Tibial artery (tissue), 4 donors: ENCODE results near the gene B3GLCT.
"Not testable (repeated sequence)": the region's sequence is repeated elsewhere in the genome, so short reads cannot be mapped to it uniquely, and the experiment has no call there.

Experiments used
- DNase-seq, 2 donors: peaks; one replicate each; pipeline ENCODE4 v3.0.0-alpha.2; 2019
- H3K27ac ChIP-seq, 2 donors: fragments of 200-600 bp; sonication (generic) in 1 of 2; 1 replicate in 1 of 2; 2 replicates in 1 of 2; pipeline ENCODE4 v1.5.1; 2018 to 2019; ENCODE audit warnings: mild to moderate bottlenecking in 1 of 2
- H3K27me3 ChIP-seq, 2 donors: fragments of 200-600 bp; sonication (generic) in 1 of 2; one replicate each; pipeline versions ENCODE4 v1.5.1 to v1.6.0; 2016 to 2019
- H3K36me3 ChIP-seq, 3 donors: fragments of 200-600 bp; sonication (generic) in 2 of 3; one replicate each; pipeline ENCODE4 v1.5.1; 2016 to 2019; ENCODE audit warnings: mild to moderate bottlenecking in 2 of 3
- H3K4me1 ChIP-seq, 4 donors: fragments of 200-600 bp; sonication (generic) in 2 of 4; 1 replicate in 3 of 4; 2 replicates in 1 of 4; pipeline ENCODE4 v1.5.1; 2016 to 2019
- H3K4me3 ChIP-seq, 2 donors: fragments of 200-600 bp; sonication (generic) in 1 of 2; 1 replicate in 1 of 2; 2 replicates in 1 of 2; pipeline ENCODE4 v1.5.1; 2018 to 2019; ENCODE audit warnings: mild to moderate bottlenecking in 2 of 2
- H3K9me3 ChIP-seq, 3 donors: fragments of 200-600 bp; sonication (generic) in 1 of 3; one replicate each; pipeline ENCODE4 v1.5.1; 2016 to 2019
- intact Hi-C: fragments of 100-400 bp; cut with DNase I; formaldehyde crosslinking; loops from one replicate; pipeline ENCODE4 v1.15.0; 2023; ENCODE audit warnings: low total_unique reads
- TF ChIP-seq, protein P1 (sequence below), 2 experiments: fragments of 200-600 bp in 1 of 2; fragments of 450-650 bp in 1 of 2; IDR thresholded peaks; one replicate each; pipeline ENCODE4 v1.5.1; 2017 to 2019; ENCODE audit warnings: antibody characterized with exemption in 2 of 2, mild to moderate bottlenecking in 1 of 2, moderate library complexity in 1 of 2

The B3GLCT gene

DNA sequence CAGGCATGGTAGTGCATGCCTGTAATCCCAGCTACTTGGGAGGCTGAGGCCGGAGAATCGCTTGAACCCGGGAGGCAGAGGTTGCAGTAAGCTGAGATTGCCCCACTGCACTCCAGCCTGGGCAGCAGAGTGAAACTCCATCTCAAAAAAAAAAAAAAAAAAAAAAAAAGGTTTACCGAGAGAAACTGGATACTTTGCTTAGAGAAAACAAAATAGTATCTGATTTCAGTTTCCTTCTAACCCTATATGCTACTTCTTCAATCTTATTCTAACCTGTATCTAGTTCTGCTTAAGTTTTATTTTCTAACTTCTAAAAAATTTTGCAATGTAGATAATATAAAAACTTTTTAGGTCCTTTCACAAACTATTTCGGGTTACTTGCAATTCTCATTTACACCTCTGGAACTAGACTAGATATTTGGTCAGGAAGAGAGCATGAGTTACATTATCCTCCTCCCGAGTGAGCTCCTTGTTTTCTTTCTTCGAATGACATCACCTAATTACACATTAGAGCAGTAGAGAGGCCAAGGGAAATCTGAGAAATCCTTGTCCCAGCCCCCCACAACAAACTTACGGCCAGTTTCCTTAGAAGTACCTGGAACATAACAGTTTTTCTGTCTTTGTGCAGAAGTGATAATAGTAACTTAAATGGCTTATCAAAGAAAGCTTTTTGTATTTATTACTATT, 128.9 kb downstream of the B3GLCT start:
- DNase-seq, result no peak
- TF ChIP-seq, protein P1, sequence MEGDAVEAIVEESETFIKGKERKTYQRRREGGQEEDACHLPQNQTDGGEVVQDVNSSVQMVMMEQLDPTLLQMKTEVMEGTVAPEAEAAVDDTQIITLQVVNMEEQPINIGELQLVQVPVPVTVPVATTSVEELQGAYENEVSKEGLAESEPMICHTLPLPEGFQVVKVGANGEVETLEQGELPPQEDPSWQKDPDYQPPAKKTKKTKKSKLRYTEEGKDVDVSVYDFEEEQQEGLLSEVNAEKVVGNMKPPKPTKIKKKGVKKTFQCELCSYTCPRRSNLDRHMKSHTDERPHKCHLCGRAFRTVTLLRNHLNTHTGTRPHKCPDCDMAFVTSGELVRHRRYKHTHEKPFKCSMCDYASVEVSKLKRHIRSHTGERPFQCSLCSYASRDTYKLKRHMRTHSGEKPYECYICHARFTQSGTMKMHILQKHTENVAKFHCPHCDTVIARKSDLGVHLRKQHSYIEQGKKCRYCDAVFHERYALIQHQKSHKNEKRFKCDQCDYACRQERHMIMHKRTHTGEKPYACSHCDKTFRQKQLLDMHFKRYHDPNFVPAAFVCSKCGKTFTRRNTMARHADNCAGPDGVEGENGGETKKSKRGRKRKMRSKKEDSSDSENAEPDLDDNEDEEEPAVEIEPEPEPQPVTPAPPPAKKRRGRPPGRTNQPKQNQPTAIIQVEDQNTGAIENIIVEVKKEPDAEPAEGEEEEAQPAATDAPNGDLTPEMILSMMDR (IDR thresholded peaks at IDR 0.05), result no peak
- H3K27ac ChIP-seq, result no peak overlapping the region
- intact Hi-C loops, result no loop called here
- no peaks in the 10 kb centered on the region for H3K27me3 ChIP-seq
- H3K9me3 ChIP-seq, result no peaks in the 10 kb centered on the region
- no peaks in the 10 kb centered on the region for H3K4me1 ChIP-seq
- no peak overlapping the region for H3K4me3 ChIP-seq
- peaks cover 12 to 18% (median 15%) of the 10 kb centered on the region in 3 donors for H3K36me3 ChIP-seq

DNA sequence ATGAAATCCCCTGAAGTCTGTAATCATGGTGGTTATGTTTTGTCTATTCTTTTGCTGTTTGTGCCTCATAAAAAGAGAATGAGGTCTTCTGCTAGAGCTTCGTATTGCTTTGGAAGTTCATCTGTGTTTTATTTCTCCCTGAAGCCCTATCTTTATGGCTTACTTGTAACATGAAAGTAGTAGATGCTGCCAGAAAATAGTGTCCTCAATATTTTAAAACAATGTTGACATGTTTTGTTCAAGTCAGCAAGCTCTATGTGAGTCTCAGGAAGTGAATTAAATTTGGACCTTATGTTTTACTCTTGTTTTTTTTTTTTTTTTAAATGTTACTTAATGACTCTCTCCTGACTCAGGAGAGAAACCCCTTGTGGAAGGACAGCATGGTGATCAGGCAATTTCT, 130.5 kb downstream of the B3GLCT start:
- peaks cover 5 to 15% (median 12%) of the 10 kb centered on the region in 3 donors for H3K36me3 ChIP-seq
- no peaks in the 10 kb centered on the region for H3K4me1 ChIP-seq
- DNase-seq, result no peak
- H3K27ac ChIP-seq, result no peak overlapping the region
- TF ChIP-seq, protein P1 (IDR thresholded peaks at IDR 0.05), result no peak
- intact Hi-C loops, result no loop called here
- H3K9me3 ChIP-seq, result no peaks in the 10 kb centered on the region
- H3K4me3 ChIP-seq, result no peak overlapping the region
- H3K27me3 ChIP-seq, result no peaks in the 10 kb centered on the region

DNA sequence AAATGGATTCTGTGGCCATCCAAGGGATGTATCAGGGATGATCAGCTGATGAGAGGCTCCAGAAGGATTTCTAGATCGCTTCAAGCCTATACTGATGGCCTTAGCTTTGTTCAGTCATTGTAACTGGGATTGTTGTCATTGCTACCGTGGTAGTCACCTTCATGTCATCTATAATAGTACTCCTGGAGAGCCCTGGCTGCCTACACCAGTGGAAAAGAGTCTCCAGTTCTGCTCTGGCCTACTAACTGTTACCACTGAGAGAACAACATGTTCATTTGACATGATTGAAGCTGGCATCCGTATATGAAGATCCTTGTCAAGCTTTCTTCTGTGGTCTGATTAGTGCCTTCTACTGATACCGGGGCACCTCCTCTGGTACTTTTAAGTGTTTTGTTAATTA, 131.3 kb downstream of the B3GLCT start:
- H3K27ac ChIP-seq, result no peak overlapping the region
- H3K9me3 ChIP-seq, result peaks cover 0 to 2% (median 0%) of the 10 kb centered on the region in 3 donors
- H3K4me3 ChIP-seq, result no peak overlapping the region
- TF ChIP-seq, protein P1 (IDR thresholded peaks at IDR 0.05), result no peak
- no peaks in the 10 kb centered on the region for H3K27me3 ChIP-seq
- intact Hi-C loops, result no loop called here
- H3K36me3 ChIP-seq, result peaks cover 5 to 15% (median 12%) of the 10 kb centered on the region in 3 donors
- DNase-seq, result no peak
- H3K4me1 ChIP-seq, result no peaks in the 10 kb centered on the region

DNA sequence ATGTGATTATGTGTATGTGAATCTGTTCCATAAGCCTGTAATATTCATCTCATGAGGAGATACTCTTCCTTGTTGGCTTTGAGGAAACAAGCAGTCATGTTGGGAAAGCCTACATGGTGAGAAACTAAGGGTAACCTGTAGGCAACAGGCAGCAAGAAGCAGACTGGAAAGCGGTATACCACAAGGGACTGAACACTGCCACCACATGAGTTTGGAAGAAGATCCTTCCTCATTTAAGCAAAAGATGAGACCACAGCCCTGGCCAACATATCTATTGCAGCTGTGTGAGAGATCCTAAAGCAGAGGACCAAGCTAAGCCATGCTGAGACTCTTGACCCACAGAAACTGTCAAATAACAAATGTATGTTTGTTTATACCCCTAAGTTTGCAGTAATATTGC, 134.8 kb downstream of the B3GLCT start:
- TF ChIP-seq, protein P1 (IDR thresholded peaks at IDR 0.05), result no peak
- Histone ChIP-seq H3K9me3 (peaks cover 0 to 8% (median 7%) of the 10 kb centered on the region in 3 donors), H3K36me3 (peaks cover 2 to 9% (median 7%) of the 10 kb centered on the region in 3 donors), H3K4me1 (no peaks in the 10 kb centered on the region), H3K27ac (no peak overlapping the region), H3K4me3 (no peak overlapping the region), H3K27me3 (no peaks in the 10 kb centered on the region)
- no peak for DNase-seq
- intact Hi-C loops, result no loop called here

DNA sequence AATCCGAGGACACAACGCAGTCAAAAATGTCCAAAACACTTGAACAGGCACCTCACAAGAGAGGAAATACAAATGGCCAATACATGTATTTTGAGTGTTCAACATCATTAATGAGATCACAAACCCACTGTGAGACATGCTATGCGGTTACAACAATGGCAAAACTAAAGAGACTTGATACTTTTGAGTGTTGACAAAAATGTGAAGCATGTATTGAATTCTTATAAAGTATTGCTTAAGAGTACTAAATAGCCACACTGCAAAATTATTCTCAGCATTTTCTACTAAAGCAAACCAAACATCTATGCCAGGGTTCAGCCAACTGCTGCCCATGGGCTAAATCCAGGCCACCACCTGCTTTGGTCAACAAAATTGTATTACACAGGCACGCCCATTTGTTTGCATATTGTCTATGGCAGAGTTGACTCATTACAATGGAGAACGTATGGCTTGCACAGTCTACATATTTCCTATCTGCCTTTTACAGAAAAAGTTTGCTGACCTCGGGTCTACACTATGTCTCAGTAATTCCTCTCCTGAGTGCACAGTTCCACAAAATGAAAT, 135.3 kb downstream of the B3GLCT start:
- no peak for DNase-seq
- no peaks in the 10 kb centered on the region for H3K27me3 ChIP-seq
- TF ChIP-seq, protein P1 (IDR thresholded peaks at IDR 0.05), result no peak

DNA sequence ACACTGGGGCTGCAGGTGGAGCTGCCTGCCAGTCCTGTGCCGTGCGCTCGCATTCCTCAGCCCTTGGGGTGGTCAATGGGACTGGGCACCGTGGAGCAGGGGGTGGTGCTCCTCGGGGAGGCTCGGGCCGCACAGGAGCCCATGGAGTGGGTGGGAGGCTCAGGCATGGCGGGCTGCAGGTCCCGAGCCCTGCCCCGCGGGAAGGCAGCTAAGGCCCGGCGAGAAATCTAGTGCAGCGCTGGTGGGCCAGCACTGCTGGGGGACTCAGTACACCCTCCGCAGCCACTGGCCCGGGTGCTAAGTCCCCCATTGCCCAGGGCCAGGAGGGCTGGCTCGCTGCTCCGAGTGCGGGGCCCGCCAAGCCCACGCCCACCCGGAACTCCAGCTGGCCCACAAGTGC, 139.8 kb downstream of the B3GLCT start:
- intact Hi-C loops, H3K4me3 ChIP-seq, H3K27me3 ChIP-seq, H3K4me1 ChIP-seq, H3K36me3 ChIP-seq, H3K27ac ChIP-seq, DNase-seq: not testable (repeated sequence)
- peaks cover 0 to 19% (median 8%) of the 10 kb centered on the region in 3 donors for H3K9me3 ChIP-seq

More for the DNA sequence above, 135.3 kb downstream of the B3GLCT start:
- Histone ChIP-seq H3K4me3 (no peak overlapping the region), H3K36me3 (peaks cover 0 to 4% (median 3%) of the 10 kb centered on the region in 3 donors), H3K9me3 (peaks cover 0 to 8% (median 7%) of the 10 kb centered on the region in 3 donors), H3K4me1 (no peaks in the 10 kb centered on the region), H3K27ac (no peak overlapping the region)
- intact Hi-C loops, result no loop called here

DNA sequence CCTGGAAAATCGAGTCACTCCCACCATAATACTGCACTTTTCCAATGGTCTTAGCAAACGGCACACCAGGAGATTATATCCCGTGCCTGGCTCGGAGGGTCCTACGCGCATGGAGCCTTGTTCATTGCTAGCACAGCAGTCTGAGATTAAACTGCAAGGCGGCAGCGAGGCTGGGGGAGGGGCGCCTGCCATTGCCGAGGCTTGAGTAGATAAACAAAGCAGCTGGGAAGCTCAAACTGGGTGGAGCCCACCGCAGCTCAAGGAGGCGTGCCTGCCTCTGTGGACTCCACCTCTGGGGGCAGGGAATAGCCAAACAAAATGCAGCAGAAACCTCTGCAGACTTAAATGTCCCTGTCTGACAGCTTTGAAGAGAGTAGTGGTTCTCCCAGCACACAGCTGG, 141.1 kb downstream of the B3GLCT start:
- H3K27me3 ChIP-seq, H3K27ac ChIP-seq, H3K4me1 ChIP-seq, H3K36me3 ChIP-seq, DNase-seq, intact Hi-C loops, H3K4me3 ChIP-seq: not testable (repeated sequence)
- peaks cover 0 to 18% (median 8%) of the 10 kb centered on the region in 3 donors for H3K9me3 ChIP-seq
